HG02852 (cell line): ENCODE measurements around the gene TNS1.

Experiments
- ATAC-seq: cut with Tn5 transposase; IDR thresholded peaks from one replicate; pipeline ENCODE4 v1.9.1; 2021; ENCODE audit warnings: mild to moderate bottlenecking, moderate library complexity; ENCODE audit not compliant: unreplicated experiment

Gene TNS1

GRCh38 chr2:217801711-217802110 lies 201.1 kb downstream of the TNS1 start:
- ATAC-seq: no peak

DNA sequence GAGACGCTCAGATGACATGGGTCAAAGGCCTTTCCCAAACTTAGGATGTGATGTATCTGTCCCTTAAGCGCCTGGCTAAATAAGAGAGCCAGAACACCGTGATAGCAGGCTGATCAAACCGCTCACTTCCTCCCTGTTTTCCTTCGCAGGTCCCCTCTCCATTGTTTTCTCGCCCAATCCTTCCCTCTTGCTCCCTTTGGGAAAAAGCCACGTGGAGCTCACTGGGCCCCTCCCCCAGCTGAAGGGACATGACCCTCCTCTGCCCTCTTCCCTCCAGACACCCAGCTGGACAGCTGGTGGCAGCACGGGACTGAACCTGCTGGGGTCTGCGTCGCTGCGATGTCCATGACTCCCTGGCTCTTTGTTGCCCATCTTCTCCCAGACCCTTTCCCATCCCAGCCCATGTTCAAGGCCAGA lies 201.7 kb downstream of the TNS1 start:
- no peak for ATAC-seq

GRCh38 chr2:217800433-217801114 lies 202.2 kb downstream of the TNS1 start:
- ATAC-seq: no peak

DNA sequence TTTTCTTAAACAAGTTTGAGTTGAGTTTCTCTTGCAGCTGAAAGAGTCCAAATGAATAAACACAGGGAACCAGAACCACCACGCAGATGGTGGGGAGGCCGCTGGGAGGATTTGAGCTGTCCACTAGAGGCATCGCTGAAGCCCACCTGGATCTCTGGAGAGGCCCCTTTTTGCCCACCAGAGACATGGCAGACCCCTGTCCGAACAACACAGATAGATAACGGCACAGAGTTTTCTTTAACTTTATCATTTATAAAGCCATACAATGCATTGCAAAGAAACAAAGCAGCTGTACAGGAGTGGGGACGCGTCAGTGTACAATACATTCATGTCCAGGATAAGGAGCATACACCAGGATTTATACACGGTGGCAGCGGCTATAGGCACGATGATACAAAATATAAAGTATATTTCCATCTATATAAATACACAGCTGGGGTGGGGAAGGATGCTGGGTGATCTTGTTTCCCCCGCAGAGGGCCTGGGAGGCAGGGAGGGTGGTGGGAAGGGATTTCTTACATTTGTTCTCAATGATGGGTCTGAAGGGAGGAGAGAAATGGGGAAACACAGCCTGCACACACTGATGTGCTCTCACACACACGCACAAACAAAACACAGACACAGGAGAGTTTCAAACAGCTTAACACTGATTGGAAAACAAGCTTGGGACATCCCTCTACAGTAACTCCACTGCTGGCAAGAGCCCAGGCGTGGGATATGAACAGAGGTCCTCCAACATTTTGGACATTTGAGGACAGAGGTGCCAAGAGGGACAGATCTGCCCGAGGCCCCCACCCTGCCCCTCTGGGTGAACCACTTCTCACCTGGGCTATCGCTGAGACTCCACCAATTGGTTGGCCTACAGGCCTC lies 203.0 kb downstream of the TNS1 start:
- ATAC-seq: no peak

DNA sequence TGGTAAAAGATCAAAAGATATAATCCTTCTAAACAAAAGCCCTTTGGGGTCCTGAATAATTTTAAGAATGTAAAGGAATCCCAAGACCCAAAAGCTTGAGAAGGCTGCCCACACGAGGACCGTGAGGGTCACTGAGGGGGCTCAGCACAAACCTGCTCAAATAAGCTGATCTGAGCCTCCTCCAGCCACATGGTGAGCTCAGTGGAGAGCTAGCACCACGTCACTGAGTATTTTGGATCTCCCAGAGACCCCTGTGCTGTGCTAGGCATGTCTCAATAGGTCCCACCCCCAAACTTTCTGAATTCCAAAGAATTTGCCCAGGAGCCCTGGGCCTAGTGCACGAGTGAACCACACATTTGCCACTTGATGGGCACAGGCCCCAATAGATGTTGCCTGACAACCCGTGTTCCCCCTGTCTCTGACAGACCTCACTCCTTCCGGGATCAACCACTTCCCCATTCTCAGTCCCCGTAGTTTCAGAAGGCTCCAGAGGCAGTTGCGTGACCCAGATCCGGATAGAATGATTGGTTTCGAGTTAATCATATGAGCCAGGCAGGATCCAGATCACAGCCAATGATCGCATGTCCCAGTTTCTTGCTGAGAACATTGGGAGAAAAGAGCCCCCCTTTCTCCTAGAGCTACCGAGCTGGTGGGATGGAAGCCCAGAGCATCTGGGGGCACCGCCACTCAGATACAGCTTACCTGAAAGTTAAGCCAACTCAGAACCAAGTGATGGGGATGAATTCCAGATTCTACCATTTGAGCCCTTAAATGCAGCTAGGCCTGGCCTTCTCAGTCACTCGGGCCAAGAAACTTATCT lies 203.8 kb downstream of the TNS1 start:
- ATAC-seq: peak; percentile 72

GRCh38 chr2:217798191-217798590 lies 204.6 kb downstream of the TNS1 start:
- no peak for ATAC-seq

GRCh38 chr2:217797661-217798069 lies 205.1 kb downstream of the TNS1 start:
- no peak for ATAC-seq

DNA sequence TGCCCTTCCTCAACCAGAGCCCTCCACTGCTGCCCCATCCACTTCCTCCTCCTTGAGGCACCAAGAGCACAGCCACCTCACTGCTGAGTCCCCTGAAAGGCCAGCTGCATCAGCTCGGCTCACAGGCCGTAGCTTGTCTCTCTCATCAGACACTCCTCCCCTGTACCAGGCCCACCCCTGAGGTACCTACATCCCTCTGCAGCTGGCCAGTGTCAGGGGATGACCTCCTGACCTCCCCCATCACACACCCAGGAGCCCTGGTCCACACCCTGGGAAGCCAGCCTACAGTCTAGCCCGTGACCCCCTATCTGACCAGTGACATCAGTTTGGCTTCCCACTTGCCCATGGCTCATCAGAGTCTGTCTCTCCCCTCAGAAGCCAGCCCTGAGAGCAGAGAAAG lies 205.6 kb downstream of the TNS1 start:
- ATAC-seq: no peak

DNA sequence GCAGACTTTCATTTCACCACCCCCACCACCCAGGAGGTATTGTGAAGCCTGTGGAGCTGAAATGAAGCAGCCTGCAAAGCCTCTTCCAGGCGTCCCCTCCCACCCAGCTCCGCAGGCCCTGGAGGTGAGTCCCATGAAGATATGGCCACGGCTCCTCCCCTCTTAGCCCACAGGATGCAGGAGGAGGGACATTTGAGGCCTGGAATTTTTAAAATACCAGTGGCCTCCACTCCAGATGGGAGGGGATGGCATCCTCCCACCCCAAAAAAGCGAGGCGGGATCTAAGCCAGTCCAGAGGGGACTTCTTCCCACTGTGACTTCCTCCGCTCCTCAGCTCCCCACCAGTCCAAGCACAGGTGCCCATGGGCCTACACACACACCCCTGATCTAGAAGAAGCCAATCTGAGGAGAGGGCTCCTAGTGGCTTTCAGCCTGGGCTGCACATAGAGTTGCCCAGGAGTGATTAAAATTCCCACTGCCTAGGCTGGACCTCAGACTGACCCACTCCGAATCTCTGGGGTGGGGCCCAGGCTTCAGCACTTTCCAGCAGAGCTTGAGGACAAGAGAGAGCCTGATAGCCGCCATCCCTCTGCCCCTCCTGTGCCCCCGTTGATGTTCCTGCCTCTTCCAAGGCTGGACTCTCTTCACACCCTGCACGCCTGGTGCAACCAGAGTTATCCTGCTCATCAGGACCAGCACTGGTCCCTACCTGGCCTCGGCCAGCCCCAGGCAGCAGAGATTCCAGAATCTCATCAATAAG lies 206.9 kb downstream of the TNS1 start:
- ATAC-seq: no peak

- no peak for ATAC-seq
These were observed 207.7 kb downstream of the TNS1 start for GRCh38 chr2:217795067-217795466.

GRCh38 chr2:217794133-217794986 lies 208.4 kb downstream of the TNS1 start:
- ATAC-seq: no peak

DNA sequence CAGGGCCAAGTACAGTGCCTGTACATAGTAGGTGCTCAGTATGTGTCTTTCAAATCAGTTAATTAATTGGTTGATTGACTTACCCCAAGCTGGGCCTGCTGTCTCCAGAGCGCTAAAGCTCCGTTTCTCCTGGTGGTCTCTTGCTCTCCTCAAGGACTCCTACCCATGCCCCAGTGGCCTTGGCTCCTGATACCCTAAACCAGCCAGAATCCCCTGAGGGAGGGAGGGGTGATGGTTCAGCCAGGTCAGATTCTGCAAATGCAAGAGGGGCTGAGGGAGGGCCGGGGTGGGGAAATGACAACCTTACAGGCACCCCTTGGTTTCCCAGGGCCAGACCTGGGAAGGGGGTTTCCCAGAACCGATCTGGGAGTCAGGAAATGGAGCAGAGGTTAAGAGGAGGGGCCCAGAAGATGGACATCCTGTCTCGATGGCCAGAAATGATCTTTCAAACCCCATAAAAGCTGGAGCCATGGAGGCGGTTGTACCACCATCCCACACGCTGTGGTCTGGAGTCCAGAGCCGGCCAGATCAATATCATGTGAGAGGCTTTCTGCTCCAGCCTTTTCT lies 209.1 kb downstream of the TNS1 start:
- ATAC-seq: no peak

- ATAC-seq: no peak
These were observed 209.9 kb downstream of the TNS1 start for GRCh38 chr2:217792626-217793527.

GRCh38 chr2:217791551-217791950 lies 211.2 kb downstream of the TNS1 start:
- ATAC-seq: no peak

DNA sequence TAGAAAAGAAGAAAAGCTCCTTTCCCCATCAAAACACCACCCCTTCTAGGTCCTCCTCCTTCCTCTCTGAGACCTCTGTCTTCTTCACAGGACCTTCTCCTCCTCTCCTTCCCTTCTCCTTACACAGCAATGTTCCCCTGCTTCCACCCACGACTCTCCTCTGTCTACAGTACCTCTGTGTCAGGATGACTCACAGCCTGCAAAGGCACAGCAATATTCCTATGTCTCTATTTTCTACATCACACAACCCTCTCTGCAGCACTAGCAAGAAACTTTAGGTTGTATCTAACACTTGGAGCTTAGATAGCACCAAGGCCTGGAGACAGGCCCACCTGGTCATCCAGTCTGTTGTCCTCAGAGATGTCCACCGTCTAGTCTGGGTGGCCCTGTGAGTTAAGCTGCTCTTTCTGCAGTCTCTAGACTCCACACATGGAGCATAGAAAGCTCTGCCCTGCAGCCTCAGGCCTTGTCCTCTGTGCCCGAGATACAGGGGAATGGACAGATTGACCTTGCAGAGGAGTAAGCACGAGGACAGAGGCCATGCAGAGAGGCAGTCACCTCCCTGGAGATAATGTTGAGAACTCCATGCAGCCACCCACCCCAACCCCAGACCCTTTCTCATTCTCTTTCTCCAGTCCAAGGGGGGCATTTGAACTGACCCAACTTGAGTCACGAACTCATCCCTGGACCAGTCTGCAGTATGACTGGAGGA lies 212.0 kb downstream of the TNS1 start:
- ATAC-seq: no peak

- no peak for ATAC-seq
These were observed 212.6 kb downstream of the TNS1 start for GRCh38 chr2:217790195-217790594.

GRCh38 chr2:217789736-217790181 lies 213.0 kb downstream of the TNS1 start:
- no peak for ATAC-seq
